ENCODE measurements around the gene TSPEAR. TPM values are rescaled to one million over a fixed set of nuclear protein-coding genes. Genes with fewer than 3 reads are reported as not detected.

TSPEAR gene
- total and polyA plus RNA-seq, 2 of the 13 experiments (the other 11 are each of a cell fraction or from before 2014, with no cell fraction given): 0.07 to 0.32 TPM

DNA sequence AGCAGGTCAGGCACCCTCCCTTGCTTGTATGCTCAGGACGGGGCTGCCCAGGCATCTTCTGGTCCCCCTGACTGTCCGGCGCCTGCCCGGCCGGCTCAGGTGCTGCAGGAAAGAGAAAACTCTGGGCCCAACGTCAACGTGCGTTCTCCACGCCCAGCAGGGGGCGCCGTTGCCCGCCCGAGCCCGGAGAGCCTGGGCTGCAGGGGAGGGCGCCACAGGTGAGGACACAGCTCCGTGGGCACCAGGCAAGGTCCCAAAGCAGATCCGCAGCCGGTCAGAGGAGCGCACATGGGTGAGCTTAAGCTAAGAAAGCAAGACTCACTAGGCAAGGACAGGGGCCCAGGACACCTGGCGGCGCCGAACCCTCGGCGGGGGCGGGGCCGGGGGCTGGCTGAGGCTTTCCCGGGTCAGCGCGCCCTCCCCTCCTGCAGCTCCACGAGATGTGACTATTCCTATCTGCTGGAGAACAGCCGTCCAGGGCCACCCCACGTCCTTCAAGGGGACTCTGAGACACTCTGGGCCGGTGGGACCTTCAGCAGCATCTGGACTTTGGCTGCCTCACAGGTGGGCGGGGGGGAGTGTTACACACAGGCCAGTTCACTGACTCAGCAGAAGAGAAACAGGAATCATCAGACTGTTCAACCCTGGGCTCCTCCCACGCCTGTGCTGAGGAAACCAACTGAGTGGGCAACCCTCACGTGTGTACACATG, 200.7 kb downstream of the TSPEAR start (continued):
- TF ChIP-seq, protein P1, sequence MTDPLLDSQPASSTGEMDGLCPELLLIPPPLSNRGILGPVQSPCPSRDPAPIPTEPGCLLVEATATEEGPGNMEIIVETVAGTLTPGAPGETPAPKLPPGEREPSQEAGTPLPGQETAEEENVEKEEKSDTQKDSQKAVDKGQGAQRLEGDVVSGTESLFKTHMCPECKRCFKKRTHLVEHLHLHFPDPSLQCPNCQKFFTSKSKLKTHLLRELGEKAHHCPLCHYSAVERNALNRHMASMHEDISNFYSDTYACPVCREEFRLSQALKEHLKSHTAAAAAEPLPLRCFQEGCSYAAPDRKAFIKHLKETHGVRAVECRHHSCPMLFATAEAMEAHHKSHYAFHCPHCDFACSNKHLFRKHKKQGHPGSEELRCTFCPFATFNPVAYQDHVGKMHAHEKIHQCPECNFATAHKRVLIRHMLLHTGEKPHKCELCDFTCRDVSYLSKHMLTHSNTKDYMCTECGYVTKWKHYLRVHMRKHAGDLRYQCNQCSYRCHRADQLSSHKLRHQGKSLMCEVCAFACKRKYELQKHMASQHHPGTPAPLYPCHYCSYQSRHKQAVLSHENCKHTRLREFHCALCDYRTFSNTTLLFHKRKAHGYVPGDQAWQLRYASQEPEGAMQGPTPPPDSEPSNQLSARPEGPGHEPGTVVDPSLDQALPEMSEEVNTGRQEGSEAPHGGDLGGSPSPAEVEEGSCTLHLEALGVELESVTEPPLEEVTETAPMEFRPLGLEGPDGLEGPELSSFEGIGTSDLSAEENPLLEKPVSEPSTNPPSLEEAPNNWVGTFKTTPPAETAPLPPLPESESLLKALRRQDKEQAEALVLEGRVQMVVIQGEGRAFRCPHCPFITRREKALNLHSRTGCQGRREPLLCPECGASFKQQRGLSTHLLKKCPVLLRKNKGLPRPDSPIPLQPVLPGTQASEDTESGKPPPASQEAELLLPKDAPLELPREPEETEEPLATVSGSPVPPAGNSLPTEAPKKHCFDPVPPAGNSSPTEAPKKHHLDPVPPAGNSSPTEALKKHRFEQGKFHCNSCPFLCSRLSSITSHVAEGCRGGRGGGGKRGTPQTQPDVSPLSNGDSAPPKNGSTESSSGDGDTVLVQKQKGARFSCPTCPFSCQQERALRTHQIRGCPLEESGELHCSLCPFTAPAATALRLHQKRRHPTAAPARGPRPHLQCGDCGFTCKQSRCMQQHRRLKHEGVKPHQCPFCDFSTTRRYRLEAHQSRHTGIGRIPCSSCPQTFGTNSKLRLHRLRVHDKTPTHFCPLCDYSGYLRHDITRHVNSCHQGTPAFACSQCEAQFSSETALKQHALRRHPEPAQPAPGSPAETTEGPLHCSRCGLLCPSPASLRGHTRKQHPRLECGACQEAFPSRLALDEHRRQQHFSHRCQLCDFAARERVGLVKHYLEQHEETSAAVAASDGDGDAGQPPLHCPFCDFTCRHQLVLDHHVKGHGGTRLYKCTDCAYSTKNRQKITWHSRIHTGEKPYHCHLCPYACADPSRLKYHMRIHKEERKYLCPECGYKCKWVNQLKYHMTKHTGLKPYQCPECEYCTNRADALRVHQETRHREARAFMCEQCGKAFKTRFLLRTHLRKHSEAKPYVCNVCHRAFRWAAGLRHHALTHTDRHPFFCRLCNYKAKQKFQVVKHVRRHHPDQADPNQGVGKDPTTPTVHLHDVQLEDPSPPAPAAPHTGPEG (CRISPR knock-in tag; IDR thresholded peaks at IDR 0.05): 0 out of 2 replicates have a peak, but pooled peaks have one; percentile 25
- TF ChIP-seq CREB1 (IDR thresholded peaks at IDR 0.05) (no peak), CREB1 (CRISPR knock-in tag; IDR thresholded peaks at IDR 0.05) (no peak), PATZ1 (CRISPR knock-in tag; IDR thresholded peaks at IDR 0.05) (0 out of 2 replicates have a peak, but pooled peaks have one; percentile 9), ZNF773 (CRISPR knock-in tag; IDR thresholded peaks at IDR 0.05; ENCODE audit: borderline replicate concordance) (no peak), ZBTB10 (CRISPR knock-in tag; IDR thresholded peaks at IDR 0.05; ENCODE audit: borderline replicate concordance) (no peak), TMF1 (CRISPR knock-in tag; IDR thresholded peaks at IDR 0.05; ENCODE audit: low read depth) (no peak), HNF4G (IDR thresholded peaks at IDR 0.05; ENCODE audit: borderline replicate concordance, low read depth, low read length) (peak; percentile 50; the same call in 1 of the 2 replicates), HNF4G (CRISPR knock-in tag; IDR thresholded peaks at IDR 0.05; ENCODE audit: borderline replicate concordance, low read depth) (no peak), ATRX (CRISPR knock-in tag; IDR thresholded peaks at IDR 0.05; ENCODE audit: borderline replicate concordance) (no peak), CBX5 (CRISPR knock-in tag; IDR thresholded peaks at IDR 0.05; ENCODE audit: borderline replicate concordance) (no peak), TBP (CRISPR knock-in tag; IDR thresholded peaks at IDR 0.05) (0 out of 2 replicates have a peak, but pooled peaks have one; percentile 43), ZFYVE20 (CRISPR knock-in tag; IDR thresholded peaks at IDR 0.05; ENCODE audit: borderline replicate concordance, low read depth) (no peak), TBL1XR1 (IDR thresholded peaks at IDR 0.05; ENCODE audit: borderline replicate concordance, low read length, partially characterized antibody) (no peak), ZNF530 (CRISPR knock-in tag; IDR thresholded peaks at IDR 0.05; ENCODE audit: low read depth) (no peak), CEBPB (IDR thresholded peaks at IDR 0.05; ENCODE audit: borderline replicate concordance, low read depth, low read length) (no peak)
